GM21529 (cell line): ENCODE measurements around the gene PHF12.
"Not testable (repeated sequence)": the region's sequence is repeated elsewhere in the genome, so short reads cannot be mapped to it uniquely, and the experiment has no call there.

Experiments used
- ATAC-seq: cut with Tn5 transposase; IDR thresholded peaks from one replicate; pipeline ENCODE4 v1.9.1; 2021; ENCODE audit not compliant: unreplicated experiment

The PHF12 gene

GRCh38 chr17:28935744-28936460 is 15.4 kb downstream of the PHF12 start:
- ATAC-seq: no peak

- ATAC-seq: not testable (repeated sequence)
Observed at GRCh38 chr17:28934508-28934907, 16.8 kb downstream of the PHF12 start.

- ATAC-seq: no peak
Observed at GRCh38 chr17:28929787-28930186, 21.5 kb downstream of the PHF12 start.

GRCh38 chr17:28928061-28928460 is 23.3 kb downstream of the PHF12 start:
- no peak for ATAC-seq

- no peak for ATAC-seq
Observed at GRCh38 chr17:28926786-28927185, 24.5 kb downstream of the PHF12 start.

- no peak for ATAC-seq
Observed at GRCh38 chr17:28926366-28926765, 25.0 kb downstream of the PHF12 start.

- no peak for ATAC-seq
Observed at GRCh38 chr17:28925912-28926365, 25.4 kb downstream of the PHF12 start.

- ATAC-seq: no peak
Observed at GRCh38 chr17:28920201-28920600, 31.1 kb downstream of the PHF12 start.

- ATAC-seq: no peak
Observed at GRCh38 chr17:28918295-28918694, 33.0 kb downstream of the PHF12 start.

GRCh38 chr17:28917465-28917864 is 33.9 kb downstream of the PHF12 start:
- no peak for ATAC-seq

- ATAC-seq: no peak
Observed at GRCh38 chr17:28917029-28917428, 34.3 kb downstream of the PHF12 start.

GRCh38 chr17:28916302-28916934 is 34.9 kb downstream of the PHF12 start:
- ATAC-seq: no peak

- ATAC-seq: no peak
Observed at GRCh38 chr17:28912938-28913333, 38.4 kb downstream of the PHF12 start.

- no peak for ATAC-seq
Observed at GRCh38 chr17:28912281-28912937, 38.9 kb downstream of the PHF12 start.

GRCh38 chr17:28911411-28912045 is 39.8 kb downstream of the PHF12 start:
- no peak for ATAC-seq

- no peak for ATAC-seq
Observed at GRCh38 chr17:28910534-28910933, 40.8 kb downstream of the PHF12 start.

GRCh38 chr17:28908640-28909167 is 42.6 kb downstream of the PHF12 start:
- ATAC-seq: no peak

GRCh38 chr17:28907709-28908475 is 43.4 kb downstream of the PHF12 start:
- ATAC-seq: no peak

- ATAC-seq: no peak
Observed at GRCh38 chr17:28906706-28907438, 44.4 kb downstream of the PHF12 start.

- ATAC-seq: no peak
Observed at GRCh38 chr17:28906276-28906675, 45.0 kb downstream of the PHF12 start.
